GM19467 (cell line): ENCODE data around the gene KRT25.
"Not testable (repeated sequence)": the region's sequence is repeated elsewhere in the genome, so short reads cannot be mapped to it uniquely, and the experiment has no call there.

Source experiments
- ATAC-seq: cut with Tn5 transposase; IDR thresholded peaks from one replicate; pipeline ENCODE4 v1.9.1; 2021; ENCODE audit warnings: mild to moderate bottlenecking, moderate library complexity; ENCODE audit not compliant: unreplicated experiment

KRT25 gene

GRCh38 chr17:40760105-40761016 is 5.2 kb upstream of the KRT25 start:
- ATAC-seq: no peak

GRCh38 chr17:40753804-40754203 is 1.3 kb downstream of the KRT25 start:
- ATAC-seq: no peak

GRCh38 chr17:40751065-40751464 is 4.1 kb downstream of the KRT25 start:
- ATAC-seq: no peak

GRCh38 chr17:40750391-40750790 is 4.7 kb downstream of the KRT25 start:
- no peak for ATAC-seq

- not testable (repeated sequence) for ATAC-seq
Observed at GRCh38 chr17:40748666-40749065, 6.5 kb downstream of the KRT25 start.

GRCh38 chr17:40738553-40738952 is 16.6 kb downstream of the KRT25 start:
- no peak for ATAC-seq

- ATAC-seq: no peak
Observed at GRCh38 chr17:40735016-40735415, 20.1 kb downstream of the KRT25 start.

- ATAC-seq: no peak
Observed at GRCh38 chr17:40734018-40734417, 21.1 kb downstream of the KRT25 start.

- no peak for ATAC-seq
Observed at GRCh38 chr17:40730970-40731369, 24.2 kb downstream of the KRT25 start.

GRCh38 chr17:40727447-40728231 is 27.5 kb downstream of the KRT25 start:
- ATAC-seq: no peak

GRCh38 chr17:40726919-40727318 is 28.2 kb downstream of the KRT25 start:
- no peak for ATAC-seq

- no peak for ATAC-seq
Observed at GRCh38 chr17:40724656-40725055, 30.5 kb downstream of the KRT25 start.

GRCh38 chr17:40722241-40722640 is 32.9 kb downstream of the KRT25 start:
- ATAC-seq: no peak

GRCh38 chr17:40720899-40721298 is 34.2 kb downstream of the KRT25 start:
- no peak for ATAC-seq

- no peak for ATAC-seq
Observed at GRCh38 chr17:40718930-40719329, 36.2 kb downstream of the KRT25 start.

GRCh38 chr17:40717776-40718175 is 37.4 kb downstream of the KRT25 start:
- ATAC-seq: no peak

- no peak for ATAC-seq
Observed at GRCh38 chr17:40714473-40714872, 40.7 kb downstream of the KRT25 start.

GRCh38 chr17:40707745-40708144 is 47.4 kb downstream of the KRT25 start:
- ATAC-seq: no peak

- no peak for ATAC-seq
Observed at GRCh38 chr17:40705584-40705983, 49.5 kb downstream of the KRT25 start.

GRCh38 chr17:40703652-40704051 is 51.5 kb downstream of the KRT25 start, which contains the start of gene KRT24:
Gene KRT24 (minus strand): TSS chr17:40703752. CDS start chr17:40703693, 59 bp downstream.
- no peak for ATAC-seq

- ATAC-seq: no peak
Observed at GRCh38 chr17:40702271-40702670, 52.9 kb downstream of the KRT25 start.

GRCh38 chr17:40699853-40700252 is 55.3 kb downstream of the KRT25 start:
- no peak for ATAC-seq
